ENCODE results near the gene ELMO1.

DNA sequence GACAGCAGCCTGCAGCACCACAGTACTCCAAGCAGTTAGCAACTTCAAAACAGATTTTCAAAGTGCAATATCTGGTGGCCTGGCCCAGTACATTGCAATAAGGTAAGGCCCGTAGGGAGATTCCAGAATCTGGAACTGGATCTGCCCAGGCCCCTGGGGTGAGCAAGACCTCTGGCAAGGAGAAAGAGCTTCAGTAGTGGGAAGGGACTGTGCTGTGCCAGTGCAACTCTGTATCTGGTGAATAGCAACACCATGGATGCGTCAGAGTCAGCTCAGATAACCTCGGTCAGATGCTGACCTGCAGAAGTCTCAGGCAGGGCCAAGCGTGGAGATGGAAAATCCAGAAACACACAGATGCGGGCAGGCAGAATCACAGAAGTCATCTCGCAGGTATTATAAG is 30.3 kb downstream of the ELMO1 start:
- TF ChIP-seq CTCF (conservative IDR thresholded peaks at IDR 0.05; ENCODE audit: low read depth, low read length) (no peak), EZH2 (IDR thresholded peaks at IDR 0.05; ENCODE audit: borderline replicate concordance, low read depth, low read length, poor library complexity, severe bottlenecking) (no peak)

Data from A673 (cell line).